ENCODE measurements around the gene MEGF10.

DNA sequence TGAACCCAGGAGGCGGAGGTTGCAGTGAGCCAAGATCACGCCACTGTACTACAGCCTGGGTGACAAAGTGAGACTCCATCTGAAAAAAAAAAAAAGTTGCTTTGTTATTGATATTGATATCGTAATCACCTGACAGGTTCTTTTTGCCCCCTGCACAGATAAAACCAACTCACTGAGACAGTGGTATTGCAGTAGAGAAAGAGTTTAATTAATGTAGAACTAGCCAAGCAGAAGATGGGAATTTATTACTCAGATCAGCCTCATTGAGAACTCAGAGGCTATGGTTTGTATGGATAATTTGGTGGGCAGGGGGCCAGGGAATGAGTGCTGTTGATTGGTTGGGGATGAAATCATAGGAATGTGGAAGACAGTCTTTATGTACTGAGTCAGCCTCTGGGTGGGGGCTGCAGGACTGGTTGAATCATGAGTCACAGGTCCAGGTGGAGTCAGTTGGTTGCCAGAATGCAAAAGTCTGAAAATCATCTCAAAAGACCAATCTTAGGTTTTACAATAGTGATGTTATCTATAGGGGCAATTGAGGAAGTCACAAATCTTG, 35.8 kb upstream of the MEGF10 start:
- TF ChIP-seq EZH2 (IDR thresholded peaks at IDR 0.05; ENCODE audit: insufficient read depth, poor library complexity, severe bottlenecking): no peak
- no peak for TF ChIP-seq EZH2phosphoT487 (IDR thresholded peaks at IDR 0.05; ENCODE audit: insufficient read depth, low read depth)

Data from GM23248 (cell line).